AG08395 (cell line): ENCODE data around the gene MXI1.
A peak's percentile ranks its signal among the peaks of the same experiment; 100 is the strongest.

Experiments
- DNase-seq: peaks from one replicate; pipeline ENCODE4 v3.0.0; 2012; ENCODE audit warnings: mixed read lengths, low spot score

The MXI1 gene

GRCh38 chr10:110207011-110207804 lies at the start of gene MXI1:
Gene MXI1, plus strand, starts transcription at chr10:110207605. Its CDS starts 204 bp downstream, at chr10:110207809.
- peak; percentile 75 for DNase-seq

GRCh38 chr10:110158051-110159005 lies 49.1 kb upstream of the MXI1 start:
- no peak for DNase-seq

- no peak for DNase-seq
Observed at GRCh38 chr10:110160081-110160480, 47.3 kb upstream of the MXI1 start.

GRCh38 chr10:110160522-110160921 lies 46.9 kb upstream of the MXI1 start:
- no peak for DNase-seq

- no peak for DNase-seq
Observed at GRCh38 chr10:110162741-110163145, 44.7 kb upstream of the MXI1 start.

GRCh38 chr10:110163192-110163773 lies 44.1 kb upstream of the MXI1 start:
- no peak for DNase-seq

GRCh38 chr10:110163841-110164240 lies 43.6 kb upstream of the MXI1 start:
- DNase-seq, result no peak

- DNase-seq, result no peak
Observed at GRCh38 chr10:110165239-110165638, 42.2 kb upstream of the MXI1 start.

- no peak for DNase-seq
Observed at GRCh38 chr10:110167149-110167548, 40.3 kb upstream of the MXI1 start.

GRCh38 chr10:110168601-110169481 lies 38.6 kb upstream of the MXI1 start:
- DNase-seq, result no peak

GRCh38 chr10:110169586-110169985 lies 37.8 kb upstream of the MXI1 start:
- no peak for DNase-seq

- DNase-seq, result no peak
Observed at GRCh38 chr10:110170142-110170971, 37.0 kb upstream of the MXI1 start.

- no peak for DNase-seq
Observed at GRCh38 chr10:110171032-110171431, 36.4 kb upstream of the MXI1 start.

GRCh38 chr10:110172155-110172554 lies 35.2 kb upstream of the MXI1 start:
- DNase-seq, result no peak

GRCh38 chr10:110174201-110174600 lies 33.2 kb upstream of the MXI1 start:
- DNase-seq, result no peak

GRCh38 chr10:110174816-110175215 lies 32.6 kb upstream of the MXI1 start:
- no peak for DNase-seq

- no peak for DNase-seq
Observed at GRCh38 chr10:110175406-110175805, 32.0 kb upstream of the MXI1 start.

- DNase-seq, result no peak
Observed at GRCh38 chr10:110176141-110177030, 31.0 kb upstream of the MXI1 start.

- DNase-seq, result no peak
Observed at GRCh38 chr10:110179220-110179619, 28.2 kb upstream of the MXI1 start.

GRCh38 chr10:110181451-110181850 lies 26.0 kb upstream of the MXI1 start:
- no peak for DNase-seq
